H1 (cell line): ENCODE measurements around the gene CRTC3. TPM values are rescaled to one million over a fixed set of nuclear protein-coding genes. Genes with fewer than 3 reads are reported as not detected.

ENCODE experiments used
- CTCF ChIA-PET: fragments of 300-600 bp; sonication (Branson Sonifier 250); formaldehyde crosslinking; loops from one replicate; lab custom pipeline; 2021; ENCODE audit not compliant: partially characterized antibody; lab: Charles Lee
- POLR2A ChIA-PET: fragments of 300-600 bp; sonication (Branson Sonifier 250); formaldehyde crosslinking; loops from one replicate; lab custom pipeline; 2021; ENCODE audit warnings: inconsistent platforms; ENCODE audit not compliant: partially characterized antibody; lab: Charles Lee
- DNase-seq, 2 experiments: peaks; one replicate each; pipeline versions ENCODE4 v3.0.0 to v3.0.0-alpha.2; 2010 to 2022; ENCODE audit warnings: low spot score in 2 of 2, low read depth in 1 of 2, mixed read lengths in 1 of 2
- FAIRE-seq: peaks from 2 replicates; lab custom pipeline; 2011; peaks lifted over from hg19 to GRCh38; lab: Jason Lieb, UNC
- H2AFZ ChIP-seq: 2 replicates; pipeline ENCODE4 v1.8.1; 2012; ENCODE audit warnings: low read length, inconsistent platforms
- H2AK5ac ChIP-seq: 2 replicates; pipeline ENCODE4 v1.6.1; 2013; ENCODE audit warnings: low read depth, low read length
- H2BK120ac ChIP-seq: replicated peaks from 2 replicates; pipeline ENCODE3; 2013; ENCODE audit warnings: low read depth, low read length, inconsistent platforms
- H2BK12ac ChIP-seq: 2 replicates; pipeline ENCODE4 v1.6.1; 2013; ENCODE audit warnings: low read depth, low read length
- H2BK15ac ChIP-seq: 2 replicates; pipeline ENCODE4 v1.6.1; 2013; ENCODE audit warnings: low read length
- H2BK20ac ChIP-seq: 2 replicates; pipeline ENCODE4 v1.6.1; 2013; ENCODE audit warnings: low read length
- H2BK5ac ChIP-seq: 2 replicates; pipeline ENCODE4 v1.6.1; 2013; ENCODE audit warnings: low read depth, low read length
- H3K14ac ChIP-seq: 2 replicates; pipeline ENCODE4 v1.6.1; 2013; ENCODE audit warnings: inconsistent platforms; ENCODE audit not compliant: insufficient read length
- H3K18ac ChIP-seq: 2 replicates; pipeline ENCODE4 v1.6.1; 2013; ENCODE audit warnings: low read length; ENCODE audit errors: extremely low read depth
- H3K23ac ChIP-seq: 2 replicates; pipeline ENCODE4 v1.6.1; 2013; ENCODE audit warnings: inconsistent platforms; ENCODE audit not compliant: insufficient read length
- H3K23me2 ChIP-seq: 2 replicates; pipeline ENCODE4 v1.6.1; 2013; ENCODE audit warnings: low read depth, low read length
- H3K27ac ChIP-seq: 2 replicates; pipeline ENCODE4 v1.6.1; 2011; ENCODE audit warnings: low read depth, low read length, inconsistent platforms
- H3K27me3 ChIP-seq, 4 experiments: replicated peaks in 1 of 4; 1 replicate in 1 of 4; 2 replicates in 3 of 4; pipeline versions ENCODE4 v1.6.1 to v1.8.1; 2011 to 2013; ENCODE audit warnings: low read length in 3 of 4, mild to moderate bottlenecking in 3 of 4, inconsistent platforms in 2 of 4, mixed read lengths in 2 of 4, moderate library complexity in 1 of 4; ENCODE audit not compliant: control insufficient read depth in 3 of 4, insufficient read depth in 3 of 4; ENCODE audit errors: extremely low read depth in 1 of 4
- H3K36me3 ChIP-seq, 4 experiments: 2 replicates each; pipeline versions ENCODE4 v1.6.1 to v1.8.1; 2011 to 2013; ENCODE audit warnings: mild to moderate bottlenecking in 4 of 4, low read length in 3 of 4, moderate library complexity in 2 of 4, control low read depth in 1 of 4, inconsistent platforms in 1 of 4; ENCODE audit not compliant: insufficient read depth in 4 of 4, control insufficient read depth in 2 of 4
- H3K4ac ChIP-seq: replicated peaks from 2 replicates; pipeline ENCODE3; 2013; ENCODE audit warnings: low read length, low read depth, mixed read lengths, inconsistent platforms; ENCODE audit not compliant: insufficient read length
- H3K4me1 ChIP-seq, 4 experiments: replicated peaks in 1 of 4; 1 replicate in 1 of 4; 2 replicates in 3 of 4; pipeline versions ENCODE4 v1.6.1 to v1.8.1; 2011 to 2013; ENCODE audit warnings: low read length in 3 of 4, inconsistent platforms in 2 of 4, mixed read lengths in 1 of 4; ENCODE audit not compliant: insufficient read depth in 4 of 4, control insufficient read depth in 3 of 4
- H3K4me2 ChIP-seq, 2 experiments: 2 replicates each; pipeline versions ENCODE4 v1.6.1 to v1.8.1; 2011 to 2013; ENCODE audit warnings: low read depth in 2 of 2, low read length in 2 of 2, control low read depth in 1 of 2, inconsistent platforms in 1 of 2, mild to moderate bottlenecking in 1 of 2; ENCODE audit not compliant: insufficient read depth in 1 of 2
- H3K4me3 ChIP-seq, 4 experiments: fragments of 200-600, 300-600 bp in 1 of 4; sonication (generic), shearing (Covaris generic), sonication (Bioruptor Twin) in 1 of 4; 2 replicates each; pipeline versions ENCODE4 v1.5.1 to v1.8.1; 2011 to 2016; ENCODE audit warnings: low read length in 4 of 4, low read depth in 3 of 4, control low read depth in 2 of 4, inconsistent platforms in 2 of 4, mild to moderate bottlenecking in 2 of 4, mixed read lengths in 1 of 4, moderate library complexity in 1 of 4; ENCODE audit not compliant: insufficient read depth in 2 of 4; ENCODE audit errors: extremely low read depth in 1 of 4
- H3K56ac ChIP-seq: replicated peaks from 2 replicates; pipeline ENCODE3; 2013; ENCODE audit warnings: low read depth, mild to moderate bottlenecking, mixed read lengths, low read length, inconsistent platforms; ENCODE audit not compliant: insufficient read length
- H3K79me1 ChIP-seq: 2 replicates; pipeline ENCODE4 v1.6.1; 2013; ENCODE audit warnings: low read depth, low read length, control low read depth
- H3K79me2 ChIP-seq, 2 experiments: 2 replicates each; pipeline versions ENCODE4 v1.6.1 to v1.8.1; 2012 to 2013; ENCODE audit warnings: low read length in 2 of 2, mild to moderate bottlenecking in 2 of 2, inconsistent platforms in 1 of 2; ENCODE audit not compliant: insufficient read depth in 2 of 2, control insufficient read depth in 1 of 2
- H3K9ac ChIP-seq, 4 experiments: replicated peaks in 1 of 4; 1 replicate in 1 of 4; 2 replicates in 3 of 4; pipeline versions ENCODE4 v1.6.1 to v1.8.1; 2011 to 2013; ENCODE audit warnings: low read depth in 3 of 4, low read length in 3 of 4, control low read depth in 2 of 4, mild to moderate bottlenecking in 2 of 4, moderate library complexity in 2 of 4, inconsistent platforms in 1 of 4; ENCODE audit errors: extremely low read depth in 1 of 4
- H3K9me3 ChIP-seq, 2 experiments: 2 replicates each; pipeline versions ENCODE4 v1.6.1 to v1.8.1; 2012 to 2013; ENCODE audit warnings: mild to moderate bottlenecking in 2 of 2, moderate library complexity in 2 of 2, control low read depth in 1 of 2, inconsistent platforms in 1 of 2, low read depth in 1 of 2, low read length in 1 of 2, mixed read lengths in 1 of 2; ENCODE audit not compliant: insufficient read depth in 2 of 2
- H4K20me1 ChIP-seq, 2 experiments: replicated peaks in 1 of 2; 2 replicates each; pipeline versions ENCODE3 to v1.8.1; 2011 to 2013; ENCODE audit warnings: inconsistent platforms in 2 of 2, low read length in 2 of 2, mild to moderate bottlenecking in 1 of 2; ENCODE audit not compliant: insufficient read depth in 2 of 2, control insufficient read depth in 1 of 2
- H4K5ac ChIP-seq: 2 replicates; pipeline ENCODE4 v1.6.1; 2013; ENCODE audit warnings: low read length, low read depth, mixed read lengths, inconsistent platforms; ENCODE audit not compliant: insufficient read length
- H4K8ac ChIP-seq: 2 replicates; pipeline ENCODE4 v1.8.0; 2013; ENCODE audit warnings: mild to moderate bottlenecking, moderate library complexity, low read length, inconsistent platforms; ENCODE audit not compliant: insufficient read depth; ENCODE audit errors: extremely low read depth
- H4K91ac ChIP-seq: replicated peaks from 2 replicates; pipeline ENCODE3; 2013; ENCODE audit warnings: low read length, mixed read lengths, inconsistent platforms; ENCODE audit not compliant: insufficient read length
- FOSL1 ChIP-seq: IDR thresholded peaks from 2 replicates; pipeline ENCODE4 v1.6.1; 2011; ENCODE audit warnings: mild to moderate bottlenecking, low read depth, low read length, moderate library complexity; ENCODE audit not compliant: insufficient read depth
- RBBP5 ChIP-seq: IDR thresholded peaks from 2 replicates; pipeline ENCODE4 v1.7.1; 2012; ENCODE audit warnings: low read depth, mild to moderate bottlenecking, inconsistent platforms, low read length, moderate library complexity, borderline replicate concordance
- ZNF274 ChIP-seq: IDR thresholded peaks from 2 replicates; pipeline ENCODE4 v1.7.0; 2012; ENCODE audit warnings: low read length, borderline replicate concordance; ENCODE audit errors: extremely low read depth
- WGBS, 2 experiments: shearing (Covaris generic) in 1 of 2; methylation state at CpG; one replicate each; pipeline versions ENCODE4 v1.1.6 to v1.1.7; 2013 to 2015; ENCODE audit warnings: low lambda C conversion rate in 2 of 2, mixed read lengths in 2 of 2, inconsistent platforms in 1 of 2, low coverage in 1 of 2, missing lambda C conversion rate in 1 of 2; ENCODE audit not compliant: insufficient replicate concordance in 2 of 2, insufficient coverage in 1 of 2, insufficient read length in 1 of 2; ENCODE audit errors: extremely low coverage in 1 of 2, missing lambda C conversion rate in 1 of 2; 5-methylcytosine and 5-hydroxymethylcytosine counted together
- polyA plus RNA-seq, 7 experiments: library from polyadenylated mRNA; depleted of rRNA in 3 of 7; stranded (reverse) in 5 of 7; unstranded in 2 of 7; fragments of >200 nt in 5 of 7; fragments of 200-250 nt in 2 of 7; gene quantifications; 1 replicate in 5 of 7; 2 replicates in 1 of 7; 4 replicates in 1 of 7; pipeline versions ENCODE4 v1.2.1 to v1.2.3, GENCODE V29; 2011 to 2013; ENCODE audit warnings: missing spikeins in 2 of 7, mixed read lengths in 2 of 7
- total RNA-seq: library from RNA; stranded (reverse); fragmentation: NEBNext Ultra II Directional; extraction: Animal tissue kit (Norgen Biotek cat#: 25700); gene quantifications from 2 replicates; pipeline ENCODE4 v1.2.1, GENCODE V29; 2021
- TF ChIP-seq, protein P1 (sequence below): IDR thresholded peaks from 2 replicates; pipeline ENCODE4 v1.6.1; 2011; ENCODE audit warnings: low read length, improper control_type of control experiment

Gene CRTC3
- total and polyA plus RNA-seq, 2 of the 8 experiments (the other 6 are each of a cell fraction or from before 2014, with no cell fraction given) = 5.0 to 5.3 TPM

DNA sequence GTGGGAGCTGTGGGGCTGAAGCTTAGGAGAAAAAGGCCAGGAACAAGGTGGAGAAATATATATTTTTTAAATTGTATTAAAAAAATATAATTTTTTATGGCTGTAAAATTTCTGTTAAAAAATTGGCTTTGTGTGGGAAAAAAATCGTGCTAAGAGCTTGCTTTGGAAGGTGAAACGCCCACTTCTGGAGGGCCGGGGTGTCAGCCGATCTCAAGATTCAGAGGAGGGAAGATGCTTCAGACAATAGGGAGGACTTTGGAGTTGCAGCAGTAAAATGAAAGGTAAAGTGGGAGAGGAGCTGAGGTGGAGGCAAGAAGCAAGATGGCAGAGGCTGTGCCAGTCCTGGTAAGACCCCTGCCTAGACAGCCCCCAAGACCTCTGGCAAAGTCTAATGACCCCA, 141.5 kb downstream of the CRTC3 start:
- Histone ChIP-seq H3K9me3 (no peaks in the 10 kb centered on the region), H3K23ac (no peak overlapping the region), H4K8ac (no peak overlapping the region), H4K91ac (no peak overlapping the region), H2BK5ac (no peak overlapping the region), H3K4me1 (no peaks in the 10 kb centered on the region), H3K18ac (no peak overlapping the region), H3K4me3 (no peak overlapping the region), H2BK15ac (no peak overlapping the region), H4K5ac (no peak overlapping the region), H3K27ac (no peak overlapping the region), H3K4me2 (no peak overlapping the region), H3K56ac (no peak overlapping the region), H2BK20ac (no peak overlapping the region), H3K27me3 (no peaks in the 10 kb centered on the region), H3K23me2 (no peaks in the 10 kb centered on the region), H3K79me2 (no peaks in the 10 kb centered on the region), H3K14ac (no peak overlapping the region), H2BK12ac (no peak overlapping the region), H2AK5ac (no peak overlapping the region), H2BK120ac (no peak overlapping the region), H2AFZ (no peak overlapping the region), H3K36me3 (no peaks in the 10 kb centered on the region), H4K20me1 (no peaks in the 10 kb centered on the region), H3K79me1 (no peaks in the 10 kb centered on the region), H3K4ac (no peak overlapping the region), H3K9ac (no peak overlapping the region)
- DNase-seq (no peak), FAIRE-seq (no peak)
- TF ChIP-seq, protein P1, sequence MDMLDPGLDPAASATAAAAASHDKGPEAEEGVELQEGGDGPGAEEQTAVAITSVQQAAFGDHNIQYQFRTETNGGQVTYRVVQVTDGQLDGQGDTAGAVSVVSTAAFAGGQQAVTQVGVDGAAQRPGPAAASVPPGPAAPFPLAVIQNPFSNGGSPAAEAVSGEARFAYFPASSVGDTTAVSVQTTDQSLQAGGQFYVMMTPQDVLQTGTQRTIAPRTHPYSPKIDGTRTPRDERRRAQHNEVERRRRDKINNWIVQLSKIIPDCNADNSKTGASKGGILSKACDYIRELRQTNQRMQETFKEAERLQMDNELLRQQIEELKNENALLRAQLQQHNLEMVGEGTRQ = no peak
- TF ChIP-seq RBBP5 (no peak), ZNF274 (no peak), FOSL1 (no peak)
- POLR2A ChIA-PET = no interaction called here
- CTCF ChIA-PET = interaction anchor here (1.0 kb wide), 2 partner anchors 123 to 216 kb away, joined by 3 to 4 read pairs; no protein-coding TSS in a partner anchor
- WGBS, 2 experiments = 95% methylated on average over 4 of the region's 4 CpGs; no CpG with 5 or more reads in 1 of the 2 experiments
